ENCODE data around the gene SDK2. TPM values are rescaled to one million over a fixed set of nuclear protein-coding genes. Genes with fewer than 3 reads are reported as not detected.

SDK2 gene
- total RNA-seq, 2 experiments from 2014 or later, result 10.5 to 11.9 TPM

GRCh38 chr17:73301369-73301768, 342.9 kb downstream of the SDK2 start:
- no peak overlapping the region for H3K27ac Mint-ChIP-seq
- H3K36me3 Mint-ChIP-seq (ENCODE audit: low read depth), result no peaks in the 10 kb centered on the region
- H3K4me3 Mint-ChIP-seq, result no peak overlapping the region
- H3K27me3 Mint-ChIP-seq, result peaks cover 8% of the 10 kb centered on the region
- H3K9me3 Mint-ChIP-seq, result no peaks in the 10 kb centered on the region
- CTCF ChIA-PET, result no interaction called here
- no peak for DNase-seq
- POLR2A ChIA-PET, result no interaction called here
- peaks cover 4% of the 10 kb centered on the region for H3K4me1 Mint-ChIP-seq

GRCh38 chr17:73300392-73300791, 343.9 kb downstream of the SDK2 start:
- Mint-ChIP-seq H3K27me3 (peaks cover 8% of the 10 kb centered on the region), H3K27ac (no peak overlapping the region), H3K9me3 (no peaks in the 10 kb centered on the region), H3K4me1 (peaks cover 2% of the 10 kb centered on the region), H3K4me3 (no peak overlapping the region), H3K36me3 (ENCODE audit: low read depth) (no peaks in the 10 kb centered on the region)
- no peak for DNase-seq
- ChIA-PET POLR2A (no interaction called here), CTCF (interaction anchor here (0.7 kb wide), 1 partner anchor 57 kb away, joined by 3 read pairs; no protein-coding TSS in a partner anchor)

GRCh38 chr17:73297934-73298861, 346.0 kb downstream of the SDK2 start:
- Mint-ChIP-seq H3K4me1 (peaks cover 2% of the 10 kb centered on the region), H3K4me3 (no peak overlapping the region)
- CTCF ChIA-PET, result interaction anchor here (0.6 to 1.7 kb wide), 3 partner anchors 13 to 392 kb away, joined by 3 to 6 read pairs (median 4); no protein-coding TSS in a partner anchor

DNA sequence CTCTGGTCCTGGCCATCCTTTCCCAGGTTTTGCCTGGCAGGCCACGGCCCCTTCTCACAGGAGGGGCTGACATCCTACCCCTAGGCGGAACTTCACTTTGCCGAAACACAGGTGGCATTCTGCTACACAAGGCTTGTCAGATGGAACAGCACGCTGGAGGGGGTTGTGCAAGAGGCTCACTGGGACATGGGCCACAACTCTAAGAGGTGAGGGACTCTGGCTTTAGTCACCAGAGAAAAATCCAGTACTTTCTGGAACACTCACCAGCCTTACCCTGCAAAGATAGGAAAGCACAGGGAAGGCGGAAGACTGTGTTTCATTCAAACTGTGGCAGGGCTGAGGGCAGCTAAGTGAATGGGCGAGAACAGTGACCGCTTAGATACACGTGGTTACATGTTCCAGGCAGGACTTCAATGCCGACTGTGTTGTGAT, 350.7 kb downstream of the SDK2 start:
- Mint-ChIP-seq H3K4me3 (no peak overlapping the region), H3K9me3 (no peaks in the 10 kb centered on the region), H3K27ac (no peak overlapping the region), H3K36me3 (ENCODE audit: low read depth) (no peaks in the 10 kb centered on the region), H3K4me1 (peaks cover 28% of the 10 kb centered on the region), H3K27me3 (peaks cover 6% of the 10 kb centered on the region)
- CTCF ChIA-PET, result no interaction called here
- no peak for DNase-seq
- POLR2A ChIA-PET, result no interaction called here

More at GRCh38 chr17:73297934-73298861, 346.0 kb downstream of the SDK2 start:
- POLR2A ChIA-PET, result interaction anchor here (0.6 kb wide), 1 partner anchor 84 kb away, joined by 3 read pairs; no protein-coding TSS in a partner anchor
- no peaks in the 10 kb centered on the region for H3K36me3 Mint-ChIP-seq (ENCODE audit: low read depth)
- no peak for DNase-seq
- peak overlapping the region; percentile 5 for H3K27ac Mint-ChIP-seq
- H3K27me3 Mint-ChIP-seq, result peaks cover 6% of the 10 kb centered on the region
- no peaks in the 10 kb centered on the region for H3K9me3 Mint-ChIP-seq

- Mint-ChIP-seq H3K4me3 (no peak overlapping the region), H3K27ac (no peak overlapping the region), H3K4me1 (peaks cover 28% of the 10 kb centered on the region), H3K27me3 (peaks cover 2% of the 10 kb centered on the region), H3K9me3 (no peaks in the 10 kb centered on the region), H3K36me3 (ENCODE audit: low read depth) (no peaks in the 10 kb centered on the region)
- ChIA-PET CTCF (no interaction called here), POLR2A (no interaction called here)
- DNase-seq, result no peak
Observed at GRCh38 chr17:73293031-73293430, 351.2 kb downstream of the SDK2 start.

GRCh38 chr17:73292031-73292531, 352.2 kb downstream of the SDK2 start:
- Mint-ChIP-seq H3K27me3 (no peaks in the 10 kb centered on the region), H3K4me3 (no peak overlapping the region), H3K4me1 (peaks cover 26% of the 10 kb centered on the region), H3K9me3 (no peaks in the 10 kb centered on the region), H3K36me3 (ENCODE audit: low read depth) (no peaks in the 10 kb centered on the region), H3K27ac (no peak overlapping the region)
- DNase-seq, result no peak
- ChIA-PET POLR2A (no interaction called here), CTCF (interaction anchor here (1.5 kb wide), 1 partner anchor 15 kb away, joined by 3 read pairs; no protein-coding TSS in a partner anchor)

GRCh38 chr17:73291260-73291801, 352.9 kb downstream of the SDK2 start:
- DNase-seq, result no peak
- Mint-ChIP-seq H3K4me3 (no peak overlapping the region), H3K27ac (peak overlapping the region; percentile 55), H3K9me3 (no peaks in the 10 kb centered on the region), H3K36me3 (ENCODE audit: low read depth) (no peaks in the 10 kb centered on the region), H3K27me3 (no peaks in the 10 kb centered on the region), H3K4me1 (peaks cover 26% of the 10 kb centered on the region)
- CTCF ChIA-PET, result interaction anchor here (0.6 to 1.5 kb wide), 3 partner anchors 16 to 1028 kb away, joined by 3 read pairs; no protein-coding TSS in a partner anchor
- POLR2A ChIA-PET, result no interaction called here

DNA sequence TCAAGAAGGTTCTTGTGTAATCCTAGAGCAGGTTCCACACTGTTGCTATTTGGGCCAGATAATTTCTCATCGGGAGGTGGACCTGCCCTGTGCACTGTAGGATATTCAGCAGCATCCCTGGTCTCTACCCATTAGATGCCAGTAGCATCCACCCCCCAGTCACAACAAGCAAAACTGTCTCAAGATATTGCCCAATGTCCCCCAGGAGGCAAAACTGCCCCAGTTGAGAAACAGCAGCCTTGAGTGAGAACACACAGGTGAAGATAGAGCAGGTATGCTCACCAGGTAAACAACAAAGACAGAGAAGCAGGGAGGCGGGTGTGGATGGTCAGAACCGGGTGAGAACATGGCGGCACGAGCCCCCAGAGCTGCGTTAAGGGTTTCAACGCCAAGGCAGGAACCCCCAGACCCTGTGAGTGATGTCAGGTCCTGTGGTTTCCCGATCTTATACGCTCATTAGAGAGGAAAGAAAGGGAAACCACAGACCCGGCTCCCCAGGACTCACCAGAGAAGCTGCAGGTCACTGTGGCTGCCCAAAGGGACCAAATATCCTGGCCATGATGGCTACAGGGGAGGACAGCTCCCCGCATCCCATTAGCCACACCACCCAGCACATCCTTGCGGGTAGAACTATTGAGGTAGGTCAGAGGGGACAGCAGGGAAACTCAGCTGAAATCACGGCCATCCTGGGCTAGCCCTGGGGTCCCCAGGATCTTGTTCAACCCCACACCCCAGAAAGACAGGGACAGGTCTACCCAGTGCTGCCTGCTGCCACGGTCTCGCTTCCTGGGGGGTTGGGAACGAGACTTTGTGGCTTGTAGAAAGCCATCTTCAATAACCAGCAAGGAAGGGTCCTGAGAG, 353.6 kb downstream of the SDK2 start:
- POLR2A ChIA-PET, result no interaction called here
- DNase-seq, result no peak
- H3K27me3 Mint-ChIP-seq, result no peaks in the 10 kb centered on the region
- CTCF ChIA-PET, result interaction anchor here (0.5 to 1.5 kb wide), 4 partner anchors 16 to 1029 kb away, joined by 3 read pairs; no protein-coding TSS in a partner anchor
- peaks cover 26% of the 10 kb centered on the region for H3K4me1 Mint-ChIP-seq
- H3K4me3 Mint-ChIP-seq, result no peak overlapping the region
- H3K27ac Mint-ChIP-seq, result no peak overlapping the region
- H3K36me3 Mint-ChIP-seq (ENCODE audit: low read depth), result no peaks in the 10 kb centered on the region
- no peaks in the 10 kb centered on the region for H3K9me3 Mint-ChIP-seq

DNA sequence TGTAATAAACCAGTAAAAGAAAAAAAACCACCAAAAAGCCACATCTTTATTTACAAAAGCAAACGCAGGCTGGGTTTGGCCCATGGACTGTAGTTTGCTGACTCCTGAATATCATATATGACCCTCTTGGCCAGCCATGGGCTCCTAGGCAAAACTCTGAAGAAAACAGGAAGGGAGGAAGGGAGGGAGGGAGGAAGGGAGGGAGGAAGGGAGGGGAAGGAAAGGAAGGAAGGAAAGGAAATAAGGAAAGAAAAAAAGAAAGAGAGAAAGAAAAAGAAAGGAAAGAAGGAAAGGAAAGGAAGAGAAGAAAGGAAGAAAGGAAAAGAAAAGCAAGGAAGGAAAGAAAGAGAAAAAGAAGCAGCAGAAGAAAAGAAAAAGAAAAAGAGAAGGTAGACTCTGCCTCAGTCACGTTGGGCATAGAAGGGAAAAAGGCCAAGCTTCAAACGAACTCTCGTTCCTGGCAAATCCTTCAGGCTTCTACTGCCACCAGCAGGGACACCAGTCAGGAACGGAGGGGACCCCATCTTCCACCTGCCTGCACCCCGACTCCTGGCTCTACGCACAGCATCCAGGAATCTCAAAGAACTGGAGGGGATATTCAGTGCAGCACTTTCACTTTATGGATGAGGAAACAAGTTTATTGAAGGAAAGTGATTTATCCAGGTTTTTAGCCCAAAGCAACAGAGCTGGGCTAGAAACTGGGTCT, 354.5 kb downstream of the SDK2 start:
- POLR2A ChIA-PET, result no interaction called here
- no peaks in the 10 kb centered on the region for H3K9me3 Mint-ChIP-seq
- no peak for DNase-seq
- H3K4me3 Mint-ChIP-seq, result no peak overlapping the region
- peaks cover 26% of the 10 kb centered on the region for H3K4me1 Mint-ChIP-seq
- CTCF ChIA-PET, result interaction anchor here (0.5 kb wide), 1 partner anchor 69 kb away, joined by 3 read pairs; no protein-coding TSS in a partner anchor
- no peaks in the 10 kb centered on the region for H3K36me3 Mint-ChIP-seq (ENCODE audit: low read depth)
- no peaks in the 10 kb centered on the region for H3K27me3 Mint-ChIP-seq
- H3K27ac Mint-ChIP-seq, result peak overlapping the region; percentile 46

GRCh38 chr17:73288534-73289302, 355.5 kb downstream of the SDK2 start:
- no peaks in the 10 kb centered on the region for H3K36me3 Mint-ChIP-seq (ENCODE audit: low read depth)
- CTCF ChIA-PET, result no interaction called here
- H3K4me1 Mint-ChIP-seq, result peaks cover 26% of the 10 kb centered on the region
- H3K27ac Mint-ChIP-seq, result no peak overlapping the region
- no peak overlapping the region for H3K4me3 Mint-ChIP-seq
- no peaks in the 10 kb centered on the region for H3K9me3 Mint-ChIP-seq
- POLR2A ChIA-PET, result no interaction called here
- DNase-seq, result no peak
- H3K27me3 Mint-ChIP-seq, result no peaks in the 10 kb centered on the region

GRCh38 chr17:73286863-73287296, 357.4 kb downstream of the SDK2 start:
- ChIA-PET POLR2A (no interaction called here), CTCF (interaction anchor here (0.5 kb wide), 1 partner anchor 17 kb away, joined by 3 read pairs; no protein-coding TSS in a partner anchor)
- H3K36me3 Mint-ChIP-seq (ENCODE audit: low read depth), result no peaks in the 10 kb centered on the region
- no peak overlapping the region for H3K4me3 Mint-ChIP-seq
- no peaks in the 10 kb centered on the region for H3K9me3 Mint-ChIP-seq
- no peaks in the 10 kb centered on the region for H3K27me3 Mint-ChIP-seq
- H3K27ac Mint-ChIP-seq, result no peak overlapping the region
- peaks cover 22% of the 10 kb centered on the region for H3K4me1 Mint-ChIP-seq
- no peak for DNase-seq
